Measurements from ENCODE around the gene KRT25. TPM values are rescaled to one million over a fixed set of nuclear protein-coding genes. Genes with fewer than 3 reads are reported as not detected.
A peak's percentile ranks its signal among the peaks of the same experiment; 100 is the strongest.

KRT25 gene
- total and polyA plus RNA-seq, 9 donors: 0.13 to 0.64 (median 0.35) TPM; not detected in 2

DNA sequence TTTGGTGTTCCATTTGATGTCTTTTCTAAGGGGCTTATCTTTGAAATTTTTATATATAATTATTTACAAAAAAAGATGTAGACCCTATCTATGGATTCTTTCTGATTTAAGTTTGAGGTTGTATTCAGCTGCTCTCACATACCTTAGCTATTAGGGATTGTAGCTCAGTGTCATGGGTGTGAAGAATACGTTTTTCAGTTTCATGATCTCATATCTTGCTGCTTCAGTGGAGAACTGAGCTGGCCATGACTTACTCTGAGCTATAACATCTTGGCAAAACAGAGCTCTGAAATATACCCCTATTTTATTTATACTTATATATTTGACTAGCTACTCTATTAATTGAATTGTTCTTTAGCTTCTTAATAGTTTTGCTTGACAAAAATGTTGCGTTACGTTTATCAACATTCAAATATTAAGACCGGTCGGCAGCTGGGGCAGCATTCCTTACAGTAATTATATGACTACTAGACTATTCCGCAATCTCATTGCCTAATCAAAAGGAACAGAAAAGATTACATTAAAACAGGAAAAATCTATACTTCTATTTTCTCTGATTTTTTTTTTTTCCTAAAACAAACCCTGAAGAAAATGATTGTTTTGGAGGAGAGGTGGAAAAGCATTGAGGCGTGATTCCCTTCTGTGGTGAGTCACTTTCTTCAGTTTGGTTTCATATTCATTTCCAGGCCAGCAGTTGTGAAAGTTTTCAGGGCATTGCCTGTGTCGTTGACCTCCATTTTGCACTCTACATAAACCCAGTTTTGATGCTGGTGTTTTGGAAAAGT, 27.5 kb downstream of the KRT25 start:
- Histone ChIP-seq H3K4me1 (ENCODE audit: control insufficient read depth, insufficient read depth, low read length) (no peaks in the 10 kb centered on the region), H3K9me3 (replicated peaks; ENCODE audit: control insufficient read depth, low read depth, low read length) (no peaks in the 10 kb centered on the region), H3K4me3 (ENCODE audit: low read length) (no peak overlapping the region), H3K27me3 (ENCODE audit: control insufficient read depth, insufficient read depth, low read length) (peaks cover 3% of the 10 kb centered on the region), H3K36me3 (ENCODE audit: control insufficient read depth, insufficient read depth, low read length) (no peaks in the 10 kb centered on the region), H3K27ac (ENCODE audit: low read length) (no peak overlapping the region)
- peak; percentile 11 for DNase-seq
- no CpG with 5 or more reads among the region's 8 CpGs for WGBS (ENCODE audit: insufficient coverage)

DNA sequence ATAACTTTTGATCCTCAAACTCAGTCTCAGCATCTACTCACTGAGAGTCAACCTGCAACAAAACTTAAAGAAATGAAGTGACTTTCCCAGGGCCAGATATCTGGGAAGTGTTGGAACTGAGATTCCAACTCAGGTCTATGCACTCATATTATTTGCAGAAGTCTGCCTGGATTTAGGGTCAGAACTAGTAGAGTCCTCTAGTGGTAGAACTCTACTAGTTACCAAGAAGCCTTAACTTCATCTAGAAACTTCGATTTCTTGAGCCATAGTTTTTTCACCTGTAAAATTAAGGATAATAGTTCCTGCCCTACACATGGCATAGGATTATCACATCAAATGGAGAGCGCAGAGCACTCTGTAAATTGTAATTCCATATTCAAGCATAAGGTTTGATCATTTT, 28.2 kb downstream of the KRT25 start:
- WGBS (ENCODE audit: insufficient coverage): no CpG with 5 or more reads among the region's 2 CpGs
- Histone ChIP-seq H3K27me3 (ENCODE audit: control insufficient read depth, insufficient read depth, low read length) (peaks cover 3% of the 10 kb centered on the region), H3K4me1 (ENCODE audit: control insufficient read depth, insufficient read depth, low read length) (no peaks in the 10 kb centered on the region), H3K27ac (ENCODE audit: low read length) (no peak overlapping the region), H3K36me3 (ENCODE audit: control insufficient read depth, insufficient read depth, low read length) (no peaks in the 10 kb centered on the region), H3K9me3 (replicated peaks; ENCODE audit: control insufficient read depth, low read depth, low read length) (no peaks in the 10 kb centered on the region), H3K4me3 (ENCODE audit: low read length) (no peak overlapping the region)
- DNase-seq: no peak

DNA sequence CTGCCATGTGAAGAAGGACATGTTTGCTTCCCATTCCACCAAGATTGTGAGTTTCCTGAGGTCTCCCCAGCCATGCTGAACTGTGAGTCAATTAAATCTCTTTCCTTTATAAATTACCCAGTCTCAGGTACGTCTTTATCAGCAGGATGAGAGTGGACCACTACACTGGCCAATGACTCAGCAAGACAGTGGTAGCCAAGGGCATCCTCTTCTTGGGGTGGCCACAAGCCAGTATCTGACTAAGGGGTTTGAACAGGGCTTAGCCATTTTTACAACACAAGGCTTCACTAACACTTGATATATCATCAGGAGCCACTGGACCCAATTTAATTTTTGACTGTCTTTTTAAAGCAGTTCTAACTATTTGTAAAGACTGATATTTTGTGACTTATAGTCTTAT, 30.5 kb downstream of the KRT25 start:
- WGBS (ENCODE audit: insufficient coverage): 67% methylated on average over 1 of the region's 1 CpG
- Histone ChIP-seq H3K4me1 (ENCODE audit: control insufficient read depth, insufficient read depth, low read length) (no peaks in the 10 kb centered on the region), H3K36me3 (ENCODE audit: control insufficient read depth, insufficient read depth, low read length) (no peaks in the 10 kb centered on the region), H3K27me3 (ENCODE audit: control insufficient read depth, insufficient read depth, low read length) (no peaks in the 10 kb centered on the region), H3K27ac (ENCODE audit: low read length) (no peak overlapping the region), H3K4me3 (ENCODE audit: low read length) (no peak overlapping the region), H3K9me3 (replicated peaks; ENCODE audit: control insufficient read depth, low read depth, low read length) (no peaks in the 10 kb centered on the region)
- DNase-seq: no peak

DNA sequence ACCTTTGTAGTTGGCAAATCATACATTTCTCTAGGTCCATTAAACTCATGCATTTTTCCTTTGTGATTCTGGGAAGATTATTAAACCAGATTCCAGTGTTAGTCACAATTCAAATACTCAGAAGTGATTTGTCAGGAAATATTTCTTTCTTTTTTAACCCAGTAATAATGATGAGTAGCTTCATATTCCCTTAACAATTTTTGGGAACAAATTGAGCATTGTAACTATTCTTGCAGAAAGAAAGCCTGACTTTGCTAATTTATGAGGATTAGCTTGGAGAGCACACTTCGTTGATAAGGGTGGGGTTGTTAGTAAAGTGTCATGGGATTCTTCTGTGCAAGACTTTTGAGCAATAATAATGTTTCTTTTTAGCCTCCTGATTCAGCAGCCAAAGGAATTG, 32.9 kb downstream of the KRT25 start:
- no peaks in the 10 kb centered on the region for H3K4me1 ChIP-seq (ENCODE audit: control insufficient read depth, insufficient read depth, low read length)
- H3K36me3 ChIP-seq (ENCODE audit: control insufficient read depth, insufficient read depth, low read length): no peaks in the 10 kb centered on the region
- DNase-seq: peak; percentile 73
- H3K9me3 ChIP-seq (replicated peaks; ENCODE audit: control insufficient read depth, low read depth, low read length): no peaks in the 10 kb centered on the region
- H3K27me3 ChIP-seq (ENCODE audit: control insufficient read depth, insufficient read depth, low read length): no peaks in the 10 kb centered on the region
- WGBS (ENCODE audit: insufficient coverage): no CpG with 5 or more reads among the region's 1 CpG
- no peak overlapping the region for H3K27ac ChIP-seq (ENCODE audit: low read length)
- H3K4me3 ChIP-seq (ENCODE audit: low read length): no peak overlapping the region

DNA sequence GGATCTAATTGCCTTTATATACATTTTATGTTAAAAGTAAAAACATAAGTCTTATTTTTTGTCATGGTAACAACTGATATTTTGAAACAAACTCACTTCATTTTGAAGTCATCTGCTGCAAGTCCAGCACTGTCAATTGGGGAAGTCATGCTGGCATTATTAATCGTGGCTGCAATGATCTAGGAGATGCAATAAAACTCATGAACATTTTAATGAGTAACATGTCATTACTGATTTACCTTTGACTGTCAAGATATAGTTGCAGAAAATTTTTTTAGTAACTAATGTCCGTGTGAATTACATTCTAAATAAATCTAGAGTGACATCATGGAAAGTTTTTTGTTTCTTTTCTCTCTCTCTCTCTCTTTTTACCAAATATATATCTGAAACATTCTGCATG, 34.2 kb downstream of the KRT25 start:
- Histone ChIP-seq H3K4me1 (ENCODE audit: control insufficient read depth, insufficient read depth, low read length) (no peaks in the 10 kb centered on the region), H3K9me3 (replicated peaks; ENCODE audit: control insufficient read depth, low read depth, low read length) (no peaks in the 10 kb centered on the region), H3K27ac (ENCODE audit: low read length) (no peak overlapping the region), H3K27me3 (ENCODE audit: control insufficient read depth, insufficient read depth, low read length) (no peaks in the 10 kb centered on the region), H3K36me3 (ENCODE audit: control insufficient read depth, insufficient read depth, low read length) (no peaks in the 10 kb centered on the region), H3K4me3 (ENCODE audit: low read length) (no peak overlapping the region)
- WGBS (ENCODE audit: insufficient coverage): no CpG with 5 or more reads among the region's 2 CpGs
- DNase-seq: peak; percentile 2

DNA sequence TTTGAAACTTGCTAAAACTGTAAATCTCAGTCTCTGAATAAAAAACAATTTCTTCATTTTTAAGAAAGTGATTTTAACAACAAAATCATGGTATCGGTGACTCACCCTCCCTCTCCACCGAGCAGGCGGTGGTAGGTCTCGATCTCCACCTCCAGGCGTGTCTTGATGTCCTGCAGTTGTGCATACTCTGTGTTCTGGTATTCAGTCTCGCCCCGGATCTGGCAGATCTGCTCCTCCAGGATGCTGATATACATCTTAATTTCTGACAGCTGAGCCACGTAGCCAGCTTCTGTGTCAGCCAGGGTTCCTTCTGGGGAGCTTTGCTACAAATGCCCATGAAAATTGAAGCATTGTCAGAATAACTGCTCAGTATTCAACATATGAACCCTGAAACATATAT, 36.2 kb downstream of the KRT25 start:
- DNase-seq: no peak
- no peak overlapping the region for H3K27ac ChIP-seq (ENCODE audit: low read length)
- H3K4me3 ChIP-seq (ENCODE audit: low read length): no peak overlapping the region
- WGBS (ENCODE audit: insufficient coverage): 41% methylated on average over 3 of the region's 8 CpGs
- no peaks in the 10 kb centered on the region for H3K9me3 ChIP-seq (replicated peaks; ENCODE audit: control insufficient read depth, low read depth, low read length)
- H3K4me1 ChIP-seq (ENCODE audit: control insufficient read depth, insufficient read depth, low read length): no peaks in the 10 kb centered on the region
- H3K27me3 ChIP-seq (ENCODE audit: control insufficient read depth, insufficient read depth, low read length): no peaks in the 10 kb centered on the region
- H3K36me3 ChIP-seq (ENCODE audit: control insufficient read depth, insufficient read depth, low read length): no peaks in the 10 kb centered on the region

DNA sequence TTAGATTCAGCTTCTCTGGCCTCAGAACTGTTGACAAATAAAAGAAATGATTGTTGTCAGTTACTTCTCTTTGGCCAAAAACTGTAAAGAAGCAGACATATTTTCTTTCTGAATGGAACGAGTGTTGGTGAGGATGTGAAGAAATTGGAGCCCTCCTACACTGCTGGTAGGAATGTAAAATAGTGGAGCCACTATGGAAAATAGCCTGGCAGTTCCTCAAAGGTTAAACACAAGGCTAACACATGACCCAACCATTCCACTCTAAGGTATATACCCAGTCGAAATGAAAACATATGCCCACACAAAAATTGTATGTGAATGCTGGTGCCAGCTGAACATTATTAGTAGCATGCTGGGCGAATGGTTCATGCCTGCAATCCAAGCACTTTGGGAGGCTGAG, 37.4 kb downstream of the KRT25 start:
- WGBS (ENCODE audit: insufficient coverage): 86% methylated on average over 1 of the region's 3 CpGs
- Histone ChIP-seq H3K9me3 (replicated peaks; ENCODE audit: control insufficient read depth, low read depth, low read length) (no peaks in the 10 kb centered on the region), H3K4me3 (ENCODE audit: low read length) (no peak overlapping the region), H3K36me3 (ENCODE audit: control insufficient read depth, insufficient read depth, low read length) (no peaks in the 10 kb centered on the region), H3K27me3 (ENCODE audit: control insufficient read depth, insufficient read depth, low read length) (no peaks in the 10 kb centered on the region), H3K4me1 (ENCODE audit: control insufficient read depth, insufficient read depth, low read length) (no peaks in the 10 kb centered on the region), H3K27ac (ENCODE audit: low read length) (no peak overlapping the region)
- DNase-seq: no peak

DNA sequence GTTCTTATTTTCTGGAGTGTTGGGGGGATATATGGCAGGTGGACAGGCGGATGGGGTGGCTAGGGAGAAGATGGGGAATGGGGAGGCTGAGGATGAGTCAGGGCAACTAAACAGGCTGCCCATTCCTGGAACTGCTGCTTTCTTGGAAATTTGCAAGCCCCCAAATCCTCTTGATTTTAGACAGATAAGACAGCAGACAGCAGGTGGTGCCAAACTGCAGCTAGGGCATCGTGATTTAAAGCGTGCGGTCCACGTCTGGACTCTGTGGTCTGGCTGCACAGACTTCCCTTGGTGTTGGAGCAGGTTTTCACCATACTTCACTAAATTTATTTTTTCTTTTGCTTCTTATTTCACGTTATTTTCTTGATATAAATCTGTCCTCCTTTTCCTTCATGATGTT, 40.7 kb downstream of the KRT25 start:
- H3K4me1 ChIP-seq (ENCODE audit: control insufficient read depth, insufficient read depth, low read length): no peaks in the 10 kb centered on the region
- no peak overlapping the region for H3K4me3 ChIP-seq (ENCODE audit: low read length)
- no peaks in the 10 kb centered on the region for H3K36me3 ChIP-seq (ENCODE audit: control insufficient read depth, insufficient read depth, low read length)
- H3K27ac ChIP-seq (ENCODE audit: low read length): no peak overlapping the region
- WGBS (ENCODE audit: insufficient coverage): 66% methylated on average over 5 of the region's 6 CpGs
- DNase-seq: peak; percentile 7
- H3K9me3 ChIP-seq (replicated peaks; ENCODE audit: control insufficient read depth, low read depth, low read length): no peaks in the 10 kb centered on the region
- H3K27me3 ChIP-seq (ENCODE audit: control insufficient read depth, insufficient read depth, low read length): no peaks in the 10 kb centered on the region

DNA sequence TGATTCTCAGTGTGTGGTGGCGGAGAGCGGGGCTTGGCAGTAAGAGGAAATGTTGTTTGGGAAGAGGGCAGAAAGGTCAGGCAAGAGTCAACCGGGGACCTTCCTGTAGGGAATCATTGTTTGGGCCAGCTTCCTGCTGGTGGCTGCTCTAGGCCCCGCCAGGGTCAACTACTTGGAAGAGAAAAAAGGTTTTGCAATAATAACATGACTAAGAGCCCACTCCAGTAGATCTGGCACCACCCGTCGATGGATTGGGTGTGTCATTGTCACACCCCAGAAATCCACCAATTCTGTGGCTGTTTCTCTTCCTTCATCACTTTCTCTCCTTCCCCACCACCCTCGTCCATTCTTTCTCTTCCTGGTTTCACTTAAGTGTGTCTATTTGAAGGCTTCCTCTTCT, 47.4 kb downstream of the KRT25 start:
- H3K27me3 ChIP-seq (ENCODE audit: control insufficient read depth, insufficient read depth, low read length): peaks cover 3% of the 10 kb centered on the region
- H3K4me3 ChIP-seq (ENCODE audit: low read length): no peak overlapping the region
- 74% methylated on average over 3 of the region's 7 CpGs for WGBS (ENCODE audit: insufficient coverage)
- no peak overlapping the region for H3K27ac ChIP-seq (ENCODE audit: low read length)
- H3K36me3 ChIP-seq (ENCODE audit: control insufficient read depth, insufficient read depth, low read length): no peaks in the 10 kb centered on the region
- no peaks in the 10 kb centered on the region for H3K4me1 ChIP-seq (ENCODE audit: control insufficient read depth, insufficient read depth, low read length)
- DNase-seq: peak; percentile 8
- H3K9me3 ChIP-seq (replicated peaks; ENCODE audit: control insufficient read depth, low read depth, low read length): no peaks in the 10 kb centered on the region

DNA sequence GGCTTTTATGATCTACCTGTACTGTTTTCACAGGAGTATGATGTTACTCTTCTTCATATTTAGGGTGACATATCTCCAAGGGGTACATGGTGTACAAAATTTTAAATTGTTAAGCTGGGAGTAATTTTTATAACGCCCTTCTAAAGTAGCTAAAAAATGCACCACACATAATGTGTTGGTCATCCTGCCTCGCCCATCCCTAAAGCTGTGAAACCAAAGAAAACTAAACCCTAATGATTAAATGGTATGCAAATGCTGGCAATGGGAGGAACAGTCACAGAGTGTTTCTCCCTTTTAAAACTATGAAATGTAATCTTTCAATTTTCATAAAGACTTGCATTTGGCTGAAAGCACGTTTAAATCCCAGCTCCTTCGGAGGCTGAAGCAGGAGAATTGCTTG, 49.5 kb downstream of the KRT25 start:
- no peak overlapping the region for H3K27ac ChIP-seq (ENCODE audit: low read length)
- DNase-seq: no peak
- H3K4me1 ChIP-seq (ENCODE audit: control insufficient read depth, insufficient read depth, low read length): no peaks in the 10 kb centered on the region
- WGBS (ENCODE audit: insufficient coverage): no CpG with 5 or more reads among the region's 4 CpGs
- H3K4me3 ChIP-seq (ENCODE audit: low read length): no peak overlapping the region
- H3K9me3 ChIP-seq (replicated peaks; ENCODE audit: control insufficient read depth, low read depth, low read length): no peaks in the 10 kb centered on the region
- H3K27me3 ChIP-seq (ENCODE audit: control insufficient read depth, insufficient read depth, low read length): peaks cover 5% of the 10 kb centered on the region
- no peaks in the 10 kb centered on the region for H3K36me3 ChIP-seq (ENCODE audit: control insufficient read depth, insufficient read depth, low read length)

DNA sequence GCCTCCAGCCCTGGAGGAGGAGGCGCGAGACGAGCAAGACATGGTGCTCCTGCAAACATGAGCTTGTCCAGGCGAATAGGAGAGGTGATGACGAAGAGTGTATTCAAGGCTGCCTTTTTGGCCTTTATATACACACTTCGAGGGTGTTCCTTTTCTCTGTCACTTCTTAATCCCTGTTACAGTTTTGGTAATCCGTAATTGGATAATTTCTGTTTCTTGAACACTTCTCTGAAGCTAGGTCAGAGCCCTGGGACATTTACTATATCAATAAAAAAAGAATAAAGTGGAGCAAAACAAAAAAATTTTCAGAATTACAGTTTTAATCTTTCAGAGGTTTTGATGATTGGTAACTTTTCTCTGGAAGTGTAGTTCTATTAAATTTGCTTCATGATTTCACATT, 51.5 kb downstream of the KRT25 start, which contains the start of gene KRT24:
Gene KRT24, minus strand, starts transcription at position 101 of the 400 bp plus-strand sequence. Its CDS starts 59 bp downstream, at position 42.
- Histone ChIP-seq H3K36me3 (ENCODE audit: control insufficient read depth, insufficient read depth, low read length) (no peaks in the 10 kb centered on the region), H3K4me1 (ENCODE audit: control insufficient read depth, insufficient read depth, low read length) (no peaks in the 10 kb centered on the region), H3K9me3 (replicated peaks; ENCODE audit: control insufficient read depth, low read depth, low read length) (no peaks in the 10 kb centered on the region), H3K4me3 (ENCODE audit: low read length) (no peak within 1 kb of the TSS), H3K27ac (ENCODE audit: low read length) (no peak within 1 kb of the TSS), H3K27me3 (ENCODE audit: control insufficient read depth, insufficient read depth, low read length) (peaks cover 5% of the 10 kb centered on the region)
- WGBS (ENCODE audit: insufficient coverage): no CpG with 5 or more reads among the region's 7 CpGs
- no peak for DNase-seq
